GM18508 (cell line): ENCODE measurements around the gene RECQL.
"Not testable (repeated sequence)": the region's sequence is repeated elsewhere in the genome, so short reads cannot be mapped to it uniquely, and the experiment has no call there.

Source experiments
- ATAC-seq: cut with Tn5 transposase; IDR thresholded peaks from one replicate; pipeline ENCODE4 v1.9.1; 2021; ENCODE audit warnings: moderate number of reproducible peaks; ENCODE audit not compliant: insufficient read depth, unreplicated experiment

Gene RECQL

GRCh38 chr12:21434699-21435098 lies 66.7 kb downstream of the RECQL start:
- no peak for ATAC-seq

- no peak for ATAC-seq
Measured at GRCh38 chr12:21433525-21433924, 67.9 kb downstream of the RECQL start.

GRCh38 chr12:21429994-21430393 lies 71.4 kb downstream of the RECQL start:
- no peak for ATAC-seq

GRCh38 chr12:21428241-21428640 lies 73.2 kb downstream of the RECQL start:
- no peak for ATAC-seq

GRCh38 chr12:21419009-21419699 lies 82.3 kb downstream of the RECQL start:
- not testable (repeated sequence) for ATAC-seq
